Cardiac septum (tissue), 1 donor: ENCODE results near the gene TP53. TPM values are rescaled to one million over a fixed set of nuclear protein-coding genes. Genes with fewer than 3 reads are reported as not detected.

Experiments used
- DNase-seq: peaks from one replicate; pipeline ENCODE4 v3.0.0-alpha.2; 2020; ENCODE audit warnings: low spot score
- intact Hi-C: fragments of 100-400 bp; cut with DNase I; formaldehyde crosslinking; loops from one replicate; pipeline ENCODE4 v1.14.0; 2022
- total RNA-seq: library from RNA; stranded (reverse); fragmentation: NEBNext Ultra II Directional; extraction: Animal tissue kit (Norgen Biotek cat#: 25700); gene quantifications from one replicate; pipeline ENCODE4 v1.2.1, GENCODE V29; 2021
- donor health status: DM: no; HTN: no; CAD: no.

TP53 gene
- total RNA-seq, 1 donor from 2014 or later = 17.5 TPM

DNA sequence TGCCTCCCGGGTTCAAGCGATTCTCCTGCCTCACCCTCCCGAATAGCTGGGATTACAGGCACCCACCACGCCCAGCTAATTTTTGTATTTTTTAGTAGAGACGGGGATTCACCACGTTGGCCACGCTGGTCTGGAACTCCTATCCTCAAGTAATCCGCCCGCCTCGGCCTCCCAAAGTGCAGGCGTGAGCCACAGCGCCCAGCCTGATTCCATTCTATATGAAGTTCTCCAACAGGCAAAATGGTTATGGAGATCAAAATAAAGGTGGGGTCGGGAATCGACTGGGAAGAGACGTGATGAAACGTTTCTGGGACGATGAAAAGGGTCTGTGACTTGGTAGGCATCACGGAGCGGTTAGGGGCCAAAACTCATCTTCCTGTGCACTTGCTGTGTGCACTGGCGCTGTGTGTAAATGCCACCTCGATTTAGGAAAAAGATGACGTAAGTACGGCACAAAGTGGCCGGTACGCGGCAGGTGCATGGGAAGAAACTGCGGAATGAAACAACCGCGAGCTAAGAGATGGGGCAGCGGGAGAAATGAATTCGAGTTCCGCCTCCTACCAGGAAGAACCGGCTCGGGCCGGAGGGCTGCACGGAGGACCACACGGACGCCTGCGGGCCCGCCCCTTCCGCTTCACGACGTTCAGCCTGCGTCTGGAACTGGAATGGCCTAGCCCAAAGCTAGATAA, 1.6 kb downstream of the TP53 start:
- intact Hi-C loops = loop anchor here (2.0 to 5.0 kb wide), 3 partner anchors 55 to 103 kb away; partner anchors contain the start of genes FXR2, MPDU1 and SHBG
- DNase-seq = peak; percentile 96

DNA sequence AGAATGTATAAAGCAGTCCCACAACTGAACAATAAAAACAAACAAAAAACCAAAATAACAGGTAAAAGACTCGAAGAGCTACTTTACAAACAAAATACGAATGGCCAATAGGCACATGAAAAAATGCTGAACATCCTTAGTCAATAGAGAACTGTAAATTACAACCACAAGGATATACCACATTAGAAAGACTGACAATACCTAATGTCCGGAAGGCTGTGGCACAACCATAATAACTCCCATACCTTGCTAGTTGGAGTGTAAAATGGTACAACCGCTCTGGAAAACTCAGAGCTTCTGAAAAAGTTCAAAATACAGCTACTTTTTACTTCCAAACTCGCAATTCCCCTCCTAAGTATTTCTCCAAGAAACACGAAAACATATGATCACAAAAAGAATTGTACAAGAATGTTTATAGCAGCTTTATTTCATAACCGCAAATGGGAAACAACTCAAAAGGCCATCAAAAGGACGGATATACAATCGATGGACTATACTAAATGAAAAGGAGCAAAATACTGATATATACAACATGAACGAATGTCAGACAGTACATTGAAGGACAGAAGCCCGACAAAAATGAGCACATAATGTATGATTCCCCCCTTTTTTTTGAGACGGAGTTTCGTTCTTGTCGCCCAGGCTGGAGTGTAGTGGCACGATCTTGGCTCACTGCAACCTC, 2.3 kb downstream of the TP53 start:
- DNase-seq = no peak
- intact Hi-C loops = loop anchor here (5.0 kb wide), 1 partner anchor 73 kb away; the partner anchor contains the start of gene FXR2

DNA sequence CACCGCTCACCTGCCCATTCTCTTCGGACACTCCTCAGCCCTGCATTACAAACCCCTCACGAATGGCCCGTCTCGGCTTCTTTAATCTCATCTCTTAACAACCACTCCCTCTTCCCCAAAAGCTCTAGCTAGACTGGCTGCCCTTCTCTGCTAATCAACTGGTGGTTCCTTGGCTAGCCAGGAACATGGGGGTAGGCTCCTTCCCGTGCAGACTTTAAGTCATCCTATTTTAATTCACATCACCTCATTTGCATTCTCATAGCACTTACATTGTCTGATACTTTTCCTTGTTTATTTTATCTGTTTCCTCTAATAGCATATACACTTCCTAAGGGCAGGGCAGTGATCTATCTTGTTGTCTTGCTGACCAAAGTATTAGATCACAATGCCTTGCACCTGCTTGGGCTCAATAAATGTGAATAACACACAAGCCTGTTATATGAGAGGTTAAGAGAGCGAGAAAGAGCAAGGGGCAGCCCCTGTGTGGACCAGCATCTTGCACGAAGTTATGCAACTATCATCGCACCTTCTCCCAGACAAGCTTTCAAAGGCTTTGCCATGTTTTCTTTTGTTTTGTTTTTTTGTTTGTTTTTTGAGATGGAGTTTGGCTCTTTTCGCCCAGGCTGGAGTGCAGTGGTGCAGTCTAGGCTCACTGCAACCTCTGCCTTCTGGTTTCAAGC, 9.8 kb downstream of the TP53 start:
- intact Hi-C loops = no loop called here

DNA sequence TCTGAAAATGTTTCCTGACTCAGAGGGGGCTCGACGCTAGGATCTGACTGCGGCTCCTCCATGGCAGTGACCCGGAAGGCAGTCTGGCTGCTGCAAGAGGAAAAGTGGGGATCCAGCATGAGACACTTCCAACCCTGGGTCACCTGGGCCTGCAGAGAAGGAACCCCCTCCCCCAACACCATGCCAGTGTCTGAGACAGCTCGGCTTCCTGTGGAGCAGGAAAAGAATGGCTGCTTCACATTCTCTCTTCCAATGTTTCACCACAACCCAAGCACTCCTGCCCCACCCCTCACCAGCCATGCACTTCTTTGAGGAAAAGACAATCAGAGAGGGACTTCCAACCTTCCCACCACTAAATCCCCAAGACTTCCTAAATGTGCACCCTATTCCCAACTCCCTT, 10.8 kb downstream of the TP53 start:
- DNase-seq = no peak
- intact Hi-C loops = no loop called here

More for the DNA sequence above, 9.8 kb downstream of the TP53 start:
- no peak for DNase-seq

DNA sequence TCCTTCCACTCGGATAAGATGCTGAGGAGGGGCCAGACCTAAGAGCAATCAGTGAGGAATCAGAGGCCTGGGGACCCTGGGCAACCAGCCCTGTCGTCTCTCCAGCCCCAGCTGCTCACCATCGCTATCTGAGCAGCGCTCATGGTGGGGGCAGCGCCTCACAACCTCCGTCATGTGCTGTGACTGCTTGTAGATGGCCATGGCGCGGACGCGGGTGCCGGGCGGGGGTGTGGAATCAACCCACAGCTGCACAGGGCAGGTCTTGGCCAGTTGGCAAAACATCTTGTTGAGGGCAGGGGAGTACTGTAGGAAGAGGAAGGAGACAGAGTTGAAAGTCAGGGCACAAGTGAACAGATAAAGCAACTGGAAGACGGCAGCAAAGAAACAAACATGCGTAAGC, 12.4 kb downstream of the TP53 start:
- intact Hi-C loops = no loop called here

DNA sequence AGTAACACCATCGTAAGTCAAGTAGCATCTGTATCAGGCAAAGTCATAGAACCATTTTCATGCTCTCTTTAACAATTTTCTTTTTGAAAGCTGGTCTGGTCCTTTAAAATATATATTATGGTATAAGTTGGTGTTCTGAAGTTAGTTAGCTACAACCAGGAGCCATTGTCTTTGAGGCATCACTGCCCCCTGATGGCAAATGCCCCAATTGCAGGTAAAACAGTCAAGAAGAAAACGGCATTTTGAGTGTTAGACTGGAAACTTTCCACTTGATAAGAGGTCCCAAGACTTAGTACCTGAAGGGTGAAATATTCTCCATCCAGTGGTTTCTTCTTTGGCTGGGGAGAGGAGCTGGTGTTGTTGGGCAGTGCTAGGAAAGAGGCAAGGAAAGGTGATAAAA, 14.1 kb downstream of the TP53 start:
- intact Hi-C loops = no loop called here
- no peak for DNase-seq

More for the DNA sequence above, 12.4 kb downstream of the TP53 start:
- DNase-seq = no peak

DNA sequence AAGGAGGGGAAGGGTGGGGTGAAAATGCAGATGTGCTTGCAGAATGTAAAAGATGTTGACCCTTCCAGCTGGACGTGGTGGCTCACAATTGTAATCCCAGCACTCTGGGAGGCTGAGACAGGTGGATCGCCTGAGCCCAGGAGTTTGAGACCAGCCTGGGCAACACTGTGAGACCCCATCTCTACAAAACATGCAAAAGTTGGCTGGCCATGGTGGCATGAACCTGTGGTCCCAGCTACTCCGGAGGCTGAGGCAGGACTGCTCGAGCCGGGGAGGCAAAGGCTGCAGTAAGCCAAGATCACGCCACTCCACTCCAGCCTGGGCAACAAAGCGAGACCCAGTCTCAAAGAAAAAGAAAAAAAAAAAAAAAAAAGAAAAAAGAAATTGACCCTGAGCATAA, 18.8 kb downstream of the TP53 start:
- DNase-seq = no peak
- intact Hi-C loops = no loop called here

DNA sequence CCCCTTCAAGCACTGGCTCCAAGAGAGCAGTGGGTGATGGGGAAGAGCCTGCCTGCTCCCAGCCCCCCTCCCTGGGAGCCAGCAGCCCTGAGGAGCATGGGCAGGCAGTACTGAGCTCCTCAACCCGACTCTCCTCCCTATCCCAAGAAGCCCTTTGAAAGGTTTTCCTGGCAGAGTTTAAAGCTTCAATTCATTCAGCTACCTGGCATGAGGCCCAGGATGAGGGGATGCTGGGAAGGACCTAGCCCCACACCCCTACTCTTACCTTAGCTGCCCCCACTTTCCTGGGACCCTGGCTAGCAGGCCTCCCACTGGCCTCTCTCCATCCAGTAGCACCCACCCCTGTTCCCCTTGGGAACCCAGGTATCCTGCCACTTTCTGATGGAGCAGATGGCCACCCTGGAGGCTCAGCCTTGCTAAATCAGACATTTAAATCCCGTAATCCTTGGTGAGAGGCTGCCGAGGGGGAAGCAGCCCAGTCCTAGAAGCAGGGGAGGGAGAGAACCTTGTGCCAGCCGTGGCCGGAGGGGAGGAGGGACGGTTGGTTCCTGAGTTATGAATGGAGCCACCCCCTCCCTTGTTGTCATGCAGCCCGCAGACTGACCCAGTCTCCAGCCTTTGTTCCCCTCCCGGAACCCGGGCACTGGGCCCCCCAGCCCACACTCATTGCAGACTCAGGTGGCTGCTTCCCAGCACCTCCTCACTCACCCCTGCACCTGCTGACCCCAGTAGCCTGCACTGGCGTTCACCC, 19.5 kb downstream of the TP53 start:
- intact Hi-C loops = no loop called here
- DNase-seq = no peak

DNA sequence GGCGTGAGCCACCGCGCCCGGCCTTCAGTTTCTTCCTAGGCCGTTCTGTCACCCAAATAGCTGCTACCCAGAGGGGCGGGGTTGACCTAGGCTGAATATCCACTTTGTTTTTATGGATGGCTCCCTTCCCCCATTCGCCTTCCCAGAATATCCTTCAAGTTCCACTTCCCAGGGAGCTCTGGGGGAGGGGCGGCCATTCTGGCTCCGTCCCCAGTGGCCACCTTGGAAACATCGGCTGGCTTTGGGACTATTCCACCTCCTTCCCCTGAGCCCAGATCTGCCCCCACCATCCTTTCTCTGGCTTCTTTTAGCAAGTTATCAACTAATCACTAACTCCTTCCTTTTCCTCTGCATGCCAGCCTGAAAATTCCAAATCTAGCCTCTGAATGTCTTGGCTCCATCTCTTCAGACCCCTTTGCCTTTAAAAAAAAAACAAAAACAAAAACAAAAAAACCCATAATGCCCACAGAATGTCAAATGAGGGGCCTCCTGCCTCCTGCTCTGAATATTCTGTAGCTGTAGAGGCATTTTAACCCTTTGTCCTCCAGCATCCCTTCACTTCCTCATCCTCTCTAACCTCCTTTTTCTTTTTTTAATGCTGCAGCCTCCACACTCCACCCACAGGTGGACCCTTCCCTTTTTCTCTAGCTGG, 30.2 kb downstream of the TP53 start:
- DNase-seq = no peak
- intact Hi-C loops = no loop called here

DNA sequence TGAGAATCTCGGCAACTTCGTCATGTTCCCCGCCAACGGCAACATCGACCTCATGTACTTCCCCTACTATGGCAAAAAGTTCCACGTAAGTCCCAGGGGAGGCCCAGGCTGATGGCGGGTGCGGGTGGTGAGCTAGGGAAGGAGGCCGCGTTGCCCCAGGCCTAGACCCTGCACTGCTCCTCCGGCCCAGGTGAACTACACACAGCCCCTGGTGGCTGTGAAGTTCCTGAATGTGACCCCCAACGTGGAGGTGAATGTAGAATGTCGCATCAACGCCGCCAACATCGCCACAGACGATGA, 31.8 kb downstream of the TP53 start:
- no peak for DNase-seq
- intact Hi-C loops = no loop called here

DNA sequence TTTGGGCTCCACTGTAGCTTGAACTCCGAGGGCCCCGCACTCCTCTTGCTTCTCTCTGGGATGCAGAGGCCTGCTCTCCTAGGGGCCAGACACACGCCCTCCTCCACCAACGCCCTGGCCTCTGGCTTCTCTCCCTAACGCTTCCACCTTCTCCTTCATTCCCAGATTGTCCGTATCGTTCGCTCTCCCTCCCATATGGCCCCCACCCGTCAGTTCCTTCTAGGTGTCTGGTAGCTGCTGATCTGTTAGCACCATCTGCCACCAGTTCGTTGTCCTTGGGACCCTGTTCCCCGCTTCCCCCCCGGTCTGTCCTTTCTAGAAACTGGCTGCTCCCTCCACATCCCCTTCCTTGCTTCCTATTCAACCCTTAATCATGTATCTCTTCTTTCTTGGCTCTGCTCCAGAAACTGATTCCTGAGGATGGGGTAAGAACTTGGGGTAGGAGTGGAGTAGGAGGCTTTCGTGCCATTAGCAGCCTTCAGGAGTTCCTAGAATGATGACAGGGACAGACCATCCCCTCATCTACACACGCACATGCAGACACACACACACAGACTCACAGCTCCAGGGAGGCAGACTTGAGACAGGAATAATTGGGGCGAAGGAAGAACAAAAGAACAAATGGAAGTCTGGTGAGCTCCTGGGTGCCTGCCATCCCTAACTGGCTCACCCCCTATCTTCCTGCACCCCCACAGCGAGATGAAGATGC, 32.3 kb downstream of the TP53 start:
- intact Hi-C loops = no loop called here
- DNase-seq = no peak

DNA sequence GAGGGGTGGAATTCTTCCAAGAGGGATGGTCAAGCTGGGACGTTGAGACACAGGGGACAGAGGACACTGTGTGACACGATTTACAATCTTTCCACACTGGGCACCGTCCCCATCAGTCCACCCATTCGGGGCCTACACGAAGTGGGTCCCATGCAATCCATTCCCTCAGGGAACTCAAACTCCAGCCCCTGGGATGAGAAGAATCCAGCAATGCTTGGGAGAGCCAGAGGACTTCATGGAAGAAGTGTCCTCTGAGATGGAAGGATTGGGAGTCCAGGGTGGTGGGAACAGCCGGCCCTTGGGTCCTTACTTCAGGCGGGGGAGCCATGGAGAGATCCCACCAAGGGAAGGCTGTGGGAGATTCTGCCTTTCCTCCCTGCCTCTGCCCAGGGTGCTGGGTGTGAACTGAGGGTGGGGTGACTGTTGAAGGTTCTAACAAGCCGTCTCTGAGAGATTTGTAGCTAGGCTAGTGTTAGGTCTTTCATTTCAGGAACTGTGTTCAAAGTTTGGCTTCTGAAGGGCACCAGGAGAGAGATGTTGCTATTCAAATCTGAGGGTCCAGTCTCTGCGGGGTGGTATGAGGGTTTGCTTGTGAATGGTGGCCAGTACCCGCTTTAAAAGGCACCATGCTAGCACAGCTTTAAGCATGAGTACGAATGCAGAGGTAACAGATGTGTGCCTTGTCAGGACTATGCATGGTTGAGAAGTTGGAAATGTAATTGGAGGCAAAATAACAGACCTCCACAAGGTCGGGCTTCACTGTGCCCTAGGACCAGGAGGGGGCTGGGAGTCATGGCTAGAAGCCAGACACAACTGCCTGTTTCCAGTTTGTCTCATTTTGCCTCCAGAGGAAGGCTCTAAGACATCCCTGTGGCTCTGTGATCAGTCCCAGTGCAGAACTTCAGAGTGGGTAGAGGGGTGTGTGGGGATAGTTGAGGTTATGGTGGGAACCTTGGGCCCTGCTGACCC, 34.6 kb downstream of the TP53 start:
- intact Hi-C loops = no loop called here
- DNase-seq = no peak

DNA sequence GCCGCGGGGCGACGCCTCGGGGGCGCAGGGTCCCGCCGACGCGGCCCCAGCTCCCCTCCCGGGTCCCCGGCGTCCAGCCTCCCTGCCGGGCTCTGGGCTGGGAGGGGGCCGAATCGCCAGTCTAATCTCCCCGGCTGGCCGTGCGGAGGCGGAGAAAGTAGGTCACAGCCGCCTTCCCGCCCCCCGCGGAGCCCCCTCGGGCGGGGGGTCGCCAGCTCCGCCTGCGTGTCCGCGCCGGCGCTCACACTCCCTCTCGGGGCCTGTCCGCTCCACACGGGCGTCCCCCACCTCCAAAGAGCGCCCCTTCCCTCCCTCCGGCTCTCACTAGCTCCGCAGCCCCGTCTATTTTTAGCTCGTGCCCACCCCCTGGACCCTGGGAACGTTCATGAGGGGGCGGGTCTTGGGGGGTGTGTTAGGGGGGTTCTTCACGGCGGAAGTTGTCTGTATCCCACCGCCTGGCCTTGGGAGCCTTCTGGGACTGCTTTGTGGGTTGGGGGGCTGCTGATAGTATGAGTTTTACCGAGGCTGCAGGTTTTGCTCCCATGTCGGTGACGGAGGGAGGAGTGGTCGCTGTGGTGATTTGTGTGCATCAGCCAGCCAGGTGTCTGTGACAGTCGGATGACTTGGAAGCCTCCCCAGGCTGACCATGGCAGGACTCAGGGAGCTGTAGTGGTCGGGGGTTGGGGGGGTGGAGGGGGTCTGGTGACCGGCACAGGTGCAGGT, 35.5 kb downstream of the TP53 start:
- DNase-seq = no peak
- intact Hi-C loops = no loop called here

DNA sequence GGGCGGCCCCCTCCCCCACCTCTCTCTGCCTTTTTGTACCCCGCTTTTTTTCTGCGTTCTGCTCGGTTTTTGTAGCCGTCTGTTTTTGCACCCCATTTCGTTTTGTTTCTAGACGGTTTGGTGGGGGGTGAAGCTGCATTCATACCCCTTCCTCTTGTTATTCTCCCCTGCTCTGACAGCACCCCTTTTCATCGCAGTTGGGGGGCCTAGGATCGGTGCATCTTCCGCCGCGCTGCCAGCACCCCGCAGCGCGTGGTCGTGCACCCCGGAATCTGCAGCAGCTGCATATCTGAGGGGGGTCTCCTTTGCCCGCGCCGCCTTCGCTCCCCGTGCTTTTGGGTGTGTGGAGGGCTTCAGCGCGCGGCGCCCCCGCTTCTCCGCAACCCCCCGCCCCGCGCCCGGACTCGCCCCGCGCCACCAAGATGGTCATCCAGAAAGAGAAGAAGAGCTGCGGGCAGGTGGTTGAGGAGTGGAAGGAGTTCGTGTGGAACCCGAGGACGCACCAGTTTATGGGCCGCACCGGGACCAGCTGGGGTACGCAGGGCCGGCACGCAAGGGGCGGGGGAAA, 36.1 kb downstream of the TP53 start:
- no peak for DNase-seq
- intact Hi-C loops = no loop called here

DNA sequence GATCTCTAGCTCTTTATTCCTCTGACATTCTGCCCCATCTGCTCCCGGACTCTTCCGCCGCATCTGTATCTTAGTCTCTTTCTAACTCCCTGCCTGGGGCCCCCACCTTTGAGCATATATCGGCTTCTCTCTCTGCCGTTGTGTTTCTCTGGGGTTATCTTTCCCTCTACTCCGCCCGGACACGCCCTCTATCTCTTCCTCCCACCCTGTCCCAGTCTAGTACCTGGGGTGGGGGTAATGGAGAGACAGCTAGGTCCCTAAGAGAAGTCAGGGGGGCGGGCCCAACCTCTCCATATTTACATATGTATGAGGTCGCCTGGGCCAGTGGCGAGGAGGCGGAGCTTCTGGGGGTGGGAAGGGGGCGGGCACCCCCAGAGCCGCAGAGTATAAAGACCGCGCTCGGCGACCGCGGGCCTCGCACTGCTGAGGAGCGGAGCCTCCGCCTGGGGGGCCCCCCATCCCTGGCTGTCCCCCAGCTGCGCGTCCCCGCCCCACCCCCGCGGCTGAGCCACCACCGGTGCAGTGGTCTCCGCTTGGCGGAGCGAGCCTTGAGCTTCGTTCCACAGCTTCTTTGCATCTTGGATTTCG, 36.7 kb downstream of the TP53 start, which contains the start of gene ATP1B2:
Gene ATP1B2, plus strand, starts transcription at position 418 of the 588 bp plus-strand sequence. CDS start 593 bp downstream, outside the sequence.
- intact Hi-C loops = no loop called here
- DNase-seq = no peak

DNA sequence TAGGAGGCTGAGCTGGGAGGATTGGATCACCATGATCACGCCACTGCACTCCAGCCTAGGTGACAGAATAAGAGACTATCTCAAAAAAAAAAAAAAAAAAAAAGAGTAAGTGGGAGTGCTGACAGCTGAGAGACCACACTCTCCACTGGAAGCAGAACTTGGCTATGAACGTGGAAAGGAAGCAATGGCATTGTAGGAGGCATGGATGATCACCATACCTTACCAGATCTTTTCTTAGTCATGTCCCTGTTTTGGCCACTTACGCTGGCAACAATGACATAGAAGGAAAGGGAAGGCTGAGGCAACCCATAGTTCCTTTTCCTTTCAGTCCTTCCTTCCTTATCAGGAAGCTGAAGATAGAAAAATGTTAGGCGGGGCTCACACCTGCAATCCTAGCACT, 40.3 kb downstream of the TP53 start:
- intact Hi-C loops = no loop called here
- DNase-seq = no peak

DNA sequence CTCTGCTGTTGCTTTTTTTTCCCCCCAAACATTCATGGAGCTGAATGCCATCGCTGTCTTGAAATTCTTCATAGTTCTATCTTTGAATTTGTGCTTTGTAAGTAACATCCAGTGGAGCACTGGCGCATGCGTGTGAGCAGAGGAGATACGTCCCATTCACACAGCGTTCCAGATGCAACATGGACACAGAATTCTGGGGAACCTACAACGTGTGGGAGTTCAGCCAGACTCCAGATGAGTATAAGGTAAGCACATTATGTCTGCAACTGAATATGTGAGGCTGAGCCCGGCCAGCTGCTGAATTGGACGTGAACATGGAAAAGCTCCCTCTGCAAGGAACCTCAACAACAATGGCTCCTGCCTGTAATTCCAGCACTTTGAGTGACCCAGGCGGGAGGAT, 40.8 kb downstream of the TP53 start:
- no peak for DNase-seq
- intact Hi-C loops = no loop called here
